ENCODE data around the gene DHRS11.

Gene DHRS11

DNA sequence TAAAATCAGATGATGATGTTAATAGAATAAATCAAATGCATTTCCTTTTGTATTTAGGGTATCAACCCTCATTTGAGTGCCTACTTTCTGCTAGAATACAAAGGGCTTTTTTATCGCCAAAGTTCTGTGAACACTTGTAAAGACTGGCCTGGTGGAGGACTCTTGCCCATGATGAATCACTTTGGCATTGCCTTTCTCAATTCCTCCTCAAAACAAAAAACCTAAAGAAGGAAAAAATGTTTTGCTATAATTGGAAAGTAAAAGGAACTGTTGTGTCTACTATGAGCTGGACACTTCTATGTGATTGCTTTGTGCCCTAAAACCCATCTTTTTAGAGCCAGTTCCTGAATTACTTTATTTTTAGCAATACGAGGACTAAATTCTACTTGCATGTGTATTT, 13.0 kb upstream of the DHRS11 start:
- TF ChIP-seq CTCF (IDR thresholded peaks at IDR 0.05; ENCODE audit: low read depth, low read length), result no peak
- no peak for DNase-seq (ENCODE audit: extremely low read depth, low read depth)

GRCh38 chr17:36583787-36584186, 7.9 kb upstream of the DHRS11 start:
- DNase-seq (ENCODE audit: extremely low read depth, low read depth), result no peak
- no peak for TF ChIP-seq CTCF (IDR thresholded peaks at IDR 0.05; ENCODE audit: low read depth, low read length)

- TF ChIP-seq CTCF (IDR thresholded peaks at IDR 0.05; ENCODE audit: low read depth, low read length), result no peak
- DNase-seq (ENCODE audit: extremely low read depth, low read depth), result no peak
Observed at GRCh38 chr17:36586138-36586537, 5.5 kb upstream of the DHRS11 start.

DNA sequence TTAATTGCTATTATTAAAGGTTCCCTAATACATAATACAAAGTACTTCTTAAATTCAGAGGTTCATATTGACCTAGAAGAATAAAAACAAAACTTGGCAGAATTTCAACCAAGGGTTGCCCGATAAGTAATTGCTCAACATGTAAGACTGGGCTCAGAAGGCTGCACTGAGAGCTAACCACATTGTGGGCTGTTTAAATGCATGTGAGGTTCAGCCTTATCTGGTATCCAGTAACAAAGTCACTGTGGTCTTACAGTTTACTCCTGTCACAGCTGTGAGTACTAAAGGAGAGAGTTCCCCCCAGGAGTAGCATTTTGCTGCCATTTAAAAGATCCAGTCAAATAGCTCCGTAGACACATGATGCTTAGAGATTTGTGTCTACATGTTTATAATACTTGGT, 1.6 kb upstream of the DHRS11 start:
- DNase-seq (ENCODE audit: extremely low read depth, low read depth), result no peak
- TF ChIP-seq CTCF (IDR thresholded peaks at IDR 0.05; ENCODE audit: low read depth, low read length), result no peak

GRCh38 chr17:36592316-36592715, 637 bp downstream of the DHRS11 start:
- no peak for TF ChIP-seq CTCF (IDR thresholded peaks at IDR 0.05; ENCODE audit: low read depth, low read length)
- no peak for DNase-seq (ENCODE audit: extremely low read depth, low read depth)

GRCh38 chr17:36592716-36593321, 1.1 kb downstream of the DHRS11 start:
- DNase-seq (ENCODE audit: extremely low read depth, low read depth), result no peak
- no peak for TF ChIP-seq CTCF (IDR thresholded peaks at IDR 0.05; ENCODE audit: low read depth, low read length)

GRCh38 chr17:36593656-36594316, 2.1 kb downstream of the DHRS11 start:
- no peak for DNase-seq (ENCODE audit: extremely low read depth, low read depth)
- no peak for TF ChIP-seq CTCF (IDR thresholded peaks at IDR 0.05; ENCODE audit: low read depth, low read length)

Measured in AG09319 (cell line).